Cerebellar cortex (tissue), 1 donor: ENCODE results near the gene ABAT.
"Not testable (repeated sequence)": the region's sequence is repeated elsewhere in the genome, so short reads cannot be mapped to it uniquely, and the experiment has no call there.

Experiments used
- DNase-seq: peaks from one replicate; pipeline ENCODE4 v3.0.0-alpha.2; 2015; ENCODE audit warnings: low spot score

The ABAT gene

DNA sequence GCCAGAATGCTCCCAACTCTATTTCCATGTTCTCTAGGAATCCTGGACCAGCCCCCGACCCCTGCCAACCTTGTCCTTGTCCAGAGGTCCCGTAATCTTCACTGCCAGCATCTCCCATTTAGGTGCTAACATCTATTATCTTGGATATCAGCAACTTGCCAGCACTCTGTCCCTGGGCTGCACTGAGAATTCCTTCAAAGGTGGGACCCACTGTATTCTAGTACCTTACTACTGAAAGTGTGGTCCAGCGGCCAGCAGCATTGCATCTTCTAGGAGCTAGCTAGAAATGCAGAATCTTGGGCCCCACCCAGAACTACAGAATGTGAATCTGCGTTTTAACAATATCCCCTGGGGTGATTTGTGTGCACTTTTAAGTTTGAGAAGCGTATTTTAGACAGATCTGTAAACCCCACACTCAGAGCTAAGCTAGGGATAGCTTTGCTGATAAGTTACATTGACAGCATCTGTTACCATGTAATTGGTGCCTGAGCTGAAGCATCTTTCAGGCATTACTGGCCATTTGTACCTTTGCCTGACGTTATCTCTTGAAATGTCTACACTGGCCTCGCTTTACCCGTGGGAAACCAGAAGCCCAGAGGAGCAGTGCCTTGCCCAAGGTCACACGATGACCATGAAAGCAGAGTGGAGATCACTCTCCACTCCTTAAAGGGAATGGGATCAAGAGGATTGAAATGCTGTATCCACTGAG is 8.3 kb downstream of the ABAT start:
- no peak for DNase-seq

DNA sequence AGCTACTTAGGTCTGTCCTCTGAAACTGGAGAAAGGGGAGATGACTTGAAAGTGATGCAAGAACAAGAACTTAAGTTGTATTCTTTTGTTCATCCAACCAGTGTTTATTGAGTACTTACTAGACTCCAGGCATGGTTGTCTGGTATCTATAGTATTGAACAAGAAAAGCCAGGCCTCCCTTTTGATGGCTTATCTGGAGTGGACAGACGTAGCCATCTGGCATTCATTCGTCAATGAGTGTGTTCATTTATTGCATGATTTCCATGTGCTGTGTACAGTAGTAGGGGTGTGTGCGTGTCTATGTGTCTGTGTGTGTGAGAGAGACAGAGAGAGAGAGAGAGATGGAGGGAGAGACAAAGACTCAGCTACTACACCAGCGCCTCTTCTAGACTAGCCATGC is 9.2 kb downstream of the ABAT start:
- no peak for DNase-seq

- no peak for DNase-seq
Measured at GRCh38 chr16:8685617-8686016, 11.2 kb downstream of the ABAT start.

- DNase-seq: peak; percentile 92
Measured at GRCh38 chr16:8686031-8686621, 11.7 kb downstream of the ABAT start.

DNA sequence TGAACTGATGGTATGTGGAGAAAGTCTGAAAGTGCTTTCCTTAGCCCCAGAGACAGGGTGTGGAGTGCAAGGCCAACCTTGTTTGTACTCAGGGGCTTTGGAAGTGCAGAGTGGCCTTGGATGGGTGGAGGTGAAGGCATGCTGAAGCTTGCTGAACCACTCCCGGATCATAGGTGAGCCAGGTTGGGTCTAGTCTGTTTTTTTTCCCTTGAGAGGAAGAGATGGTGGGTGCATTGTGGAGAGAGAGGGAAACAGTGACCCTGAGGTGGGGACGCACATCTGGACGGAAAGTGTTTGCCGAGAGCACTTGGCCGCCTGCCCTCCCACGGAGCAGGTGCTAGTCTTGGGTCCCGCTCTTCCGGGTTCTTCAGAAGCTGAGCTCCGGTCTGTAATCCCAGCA is 12.5 kb downstream of the ABAT start:
- DNase-seq: no peak

- DNase-seq: no peak
Measured at GRCh38 chr16:8689686-8690085, 15.3 kb downstream of the ABAT start.

DNA sequence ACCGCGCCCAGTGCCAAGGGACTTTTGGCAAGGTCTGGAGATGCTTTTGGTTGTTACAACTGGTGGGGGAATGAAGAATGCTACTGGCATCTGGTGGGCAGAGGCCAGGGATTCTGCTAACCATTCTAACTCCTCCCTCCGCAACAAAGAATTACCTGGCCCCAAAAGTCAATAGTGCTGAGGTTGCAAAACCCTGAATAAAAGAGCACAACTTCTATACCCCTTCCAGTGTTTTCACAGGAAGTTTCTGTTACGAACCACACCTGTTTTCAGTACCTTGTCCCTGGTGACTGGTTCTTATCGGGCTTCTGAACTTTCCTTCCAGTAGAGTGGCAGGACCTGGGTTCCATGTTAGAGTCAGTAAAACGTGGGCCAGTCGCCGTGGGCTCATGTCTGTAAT is 17.3 kb downstream of the ABAT start:
- no peak for DNase-seq

GRCh38 chr16:8694795-8695728 is 20.6 kb downstream of the ABAT start:
- DNase-seq: no peak

DNA sequence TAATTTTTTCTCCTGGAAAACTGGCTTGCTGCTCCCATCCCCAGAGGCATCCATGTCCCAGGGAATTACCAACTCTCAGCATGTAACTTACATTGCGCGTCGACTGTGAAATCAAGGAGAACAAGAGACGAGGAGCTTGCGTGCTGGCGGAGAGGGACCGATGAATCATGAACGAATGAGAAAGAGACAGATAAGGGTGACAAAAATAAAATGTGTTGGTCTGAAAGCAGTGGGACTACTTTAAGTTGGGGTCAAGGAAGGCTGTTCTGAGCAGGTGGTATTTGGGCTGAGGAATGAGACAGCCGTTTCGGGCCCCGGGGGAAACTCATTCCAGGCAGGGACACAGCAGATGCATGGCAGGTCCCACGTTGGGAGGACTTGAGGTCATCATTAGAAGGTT is 22.5 kb downstream of the ABAT start:
- DNase-seq: no peak

DNA sequence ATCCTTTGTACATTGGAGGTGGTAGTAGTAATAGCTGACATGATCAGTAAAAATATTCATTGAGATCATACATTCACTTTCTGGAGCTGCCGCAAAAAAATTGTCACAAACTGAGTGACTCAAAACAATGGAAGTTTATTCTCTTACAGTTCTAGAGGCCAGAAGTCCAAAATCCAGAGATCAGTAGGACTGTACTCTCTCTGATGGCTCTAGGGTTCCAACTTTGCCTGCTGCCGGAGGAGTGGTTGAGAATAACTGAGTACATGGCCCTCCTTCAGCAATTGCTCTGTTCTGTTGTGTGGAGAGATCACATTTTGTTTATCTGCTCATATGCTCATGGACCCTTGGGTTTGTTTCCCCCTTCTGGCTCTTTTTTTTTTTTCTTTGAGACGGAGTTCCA is 23.5 kb downstream of the ABAT start:
- no peak for DNase-seq

DNA sequence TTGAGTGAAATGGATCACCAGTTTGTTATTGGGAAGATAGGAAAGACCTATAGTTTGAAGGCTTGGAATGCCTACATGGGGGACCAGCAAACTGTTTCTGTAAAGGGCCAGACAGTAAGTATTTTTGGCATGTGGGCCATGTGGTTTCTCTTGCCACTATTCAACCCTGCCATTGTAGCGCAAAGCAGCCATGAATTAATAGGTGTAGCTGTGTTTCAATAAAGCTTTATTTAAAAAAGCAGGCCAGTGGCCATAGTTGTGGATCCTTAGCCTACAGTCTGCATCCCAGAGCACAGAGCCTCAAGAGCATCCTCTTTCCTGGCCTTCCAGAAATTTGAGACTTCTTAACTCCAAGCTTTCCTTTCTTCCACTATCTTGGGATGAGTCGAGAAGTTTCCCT is 29.3 kb downstream of the ABAT start:
- DNase-seq: no peak

- no peak for DNase-seq
Measured at GRCh38 chr16:8704098-8704497, 29.7 kb downstream of the ABAT start.

GRCh38 chr16:8705100-8705822 is 30.8 kb downstream of the ABAT start:
- DNase-seq: not testable (repeated sequence)

- peak; percentile 89 for DNase-seq
Measured at GRCh38 chr16:8708536-8708935, 34.1 kb downstream of the ABAT start.

- peak; percentile 84 for DNase-seq
Measured at GRCh38 chr16:8712589-8713361, 38.4 kb downstream of the ABAT start.

GRCh38 chr16:8713635-8714172 is 39.3 kb downstream of the ABAT start:
- DNase-seq: peak; percentile 71

GRCh38 chr16:8714174-8714573 is 39.8 kb downstream of the ABAT start:
- peak; percentile 79 for DNase-seq

GRCh38 chr16:8714807-8715206 is 40.4 kb downstream of the ABAT start:
- DNase-seq: peak; percentile 41

- DNase-seq: no peak
Measured at GRCh38 chr16:8716052-8716451, 41.6 kb downstream of the ABAT start.

GRCh38 chr16:8716592-8716991 is 42.2 kb downstream of the ABAT start:
- DNase-seq: no peak

DNA sequence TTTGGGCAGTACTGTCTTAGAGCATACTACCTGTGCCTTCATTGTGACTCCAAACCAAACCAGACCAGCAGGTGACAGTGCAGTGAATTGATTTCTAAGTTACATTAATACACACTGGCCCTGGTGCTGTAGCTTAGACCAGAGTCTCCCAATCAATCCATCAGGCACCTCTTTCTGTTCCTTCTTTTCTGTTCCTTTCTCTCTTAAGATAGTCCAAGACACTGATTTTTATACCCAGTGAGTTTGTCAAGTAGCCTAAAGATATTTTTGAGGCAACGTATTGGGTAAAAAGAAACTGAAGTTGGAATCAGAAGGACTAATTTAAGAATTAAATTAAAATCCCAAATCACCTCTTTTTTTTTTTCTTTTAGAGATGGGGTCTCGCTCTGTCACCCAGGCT is 43.1 kb downstream of the ABAT start:
- DNase-seq: no peak
